Adrenal gland (tissue), 12 donors: Measurements from ENCODE around the gene DPPA4. TPM values are rescaled to one million over a fixed set of nuclear protein-coding genes. Genes with fewer than 3 reads are reported as not detected.
"Not testable (repeated sequence)": the region's sequence is repeated elsewhere in the genome, so short reads cannot be mapped to it uniquely, and the experiment has no call there.

Experiments used
- DNase-seq, 7 donors: peaks; one replicate each; pipeline ENCODE4 v3.0.0-alpha.2; 2019 to 2020
- H3K27ac ChIP-seq, 5 donors: fragments of 200-600 bp; sonication (generic) in 4 of 5; 1 replicate in 3 of 5; 2 replicates in 2 of 5; pipeline versions ENCODE4 v1.5.1 to v1.8.0; 2016 to 2020; ENCODE audit warnings: mild to moderate bottlenecking in 1 of 5
- H3K27me3 ChIP-seq: fragments of 200-600 bp; 2 replicates; pipeline ENCODE4 v1.8.0; 2021
- H3K36me3 ChIP-seq, 2 donors: fragments of 200-600 bp; replicated peaks in 1 of 2; 1 replicate in 1 of 2; 2 replicates in 1 of 2; pipeline versions ENCODE4 v1.5.1 to v1.8.0; 2018 to 2022
- H3K4me1 ChIP-seq, 2 donors: fragments of 200-600 bp; replicated peaks in 1 of 2; 1 replicate in 1 of 2; 2 replicates in 1 of 2; pipeline versions ENCODE4 v1.5.1 to v1.8.0; 2018 to 2021
- H3K4me3 ChIP-seq, 4 donors: fragments of 200-600 bp; sonication (generic) in 3 of 4; one replicate each; pipeline ENCODE4 v1.5.1; 2016 to 2018
- H3K9me3 ChIP-seq, 3 donors: fragments of 200-600 bp; sonication (generic) in 1 of 3; replicated peaks in 1 of 3; 1 replicate in 2 of 3; 2 replicates in 1 of 3; pipeline versions ENCODE4 v1.5.1 to v1.8.0; 2016 to 2021
- POLR2A ChIP-seq, 2 donors: fragments of 450-650 bp; IDR thresholded peaks; one replicate each; pipeline ENCODE4 v1.6.1; 2017; ENCODE audit warnings: antibody characterized with exemption in 2 of 2, mild to moderate bottlenecking in 2 of 2, moderate library complexity in 1 of 2
- WGBS, 4 donors: extraction: QIAGEN DNeasy Blood & Tissue Kit in 2 of 4; methylation state at CpG; one replicate each; pipeline versions ENCODE4 v1.1.5 to v1.1.7; 2013 to 2017; 5-methylcytosine and 5-hydroxymethylcytosine counted together
- intact Hi-C, 2 donors: fragments of 100-400 bp; cut with DNase I; formaldehyde crosslinking; loops; one replicate each; pipeline versions ENCODE4 v1.14.1 to v1.15.0; 2022 to 2023
- polyA plus RNA-seq, 3 donors: library from polyadenylated mRNA; stranded (reverse); fragments of 200-250 nt in 2 of 3; fragments of 350-450 nt in 1 of 3; fragmentation: Illumina TruSeq in 1 of 3; extraction: RNeasy Lipid Tissue Mini Kit (QIAGEN cat#74804) in 1 of 3; gene quantifications; one replicate each; pipeline ENCODE4 v1.2.3, GENCODE V29; 2013 to 2014
- total RNA-seq, 9 donors: library from RNA; depleted of rRNA in 4 of 9; stranded (reverse); fragments of >200 nt in 4 of 9; fragments of 120-200 nt in 1 of 9; fragmentation: NEBNext Ultra II Directional in 1 of 9; extraction: Animal tissue kit (Norgen Biotek cat#: 25700) in 1 of 9; gene quantifications; one replicate each; pipeline versions ENCODE4 v1.1.0 to v1.2.4, GENCODE V29; 2013 to 2023
- TF ChIP-seq, protein P1 (sequence below), 6 experiments: fragments of 450-650 bp in 4 of 6; fragments of 200-600 bp in 2 of 6; sonication (generic) in 1 of 6; IDR thresholded peaks; 1 replicate in 5 of 6; 2 replicates in 1 of 6; pipeline versions ENCODE4 v1.5.1 to v1.8.0; 2016 to 2021; ENCODE audit warnings: antibody characterized with exemption in 6 of 6, mild to moderate bottlenecking in 2 of 6, moderate library complexity in 1 of 6
- donor health status: healthy with polysubstance abuse.
- donor health status: Bipolar disorder and iron deficiency.
- donor health status: DM: yes; HTN: yes; CAD: no.
- donor health status: DM: no; HTN: no; CAD: no.
- donor health status: DM: no; HTN: no; CAD: no.
- donor health status: DM: yes; HTN: yes; CAD: no.

DPPA4 gene
- total and polyA plus RNA-seq, 12 donors: 0.16 to 5.3 (median 0.55) TPM; not detected in 5

DNA sequence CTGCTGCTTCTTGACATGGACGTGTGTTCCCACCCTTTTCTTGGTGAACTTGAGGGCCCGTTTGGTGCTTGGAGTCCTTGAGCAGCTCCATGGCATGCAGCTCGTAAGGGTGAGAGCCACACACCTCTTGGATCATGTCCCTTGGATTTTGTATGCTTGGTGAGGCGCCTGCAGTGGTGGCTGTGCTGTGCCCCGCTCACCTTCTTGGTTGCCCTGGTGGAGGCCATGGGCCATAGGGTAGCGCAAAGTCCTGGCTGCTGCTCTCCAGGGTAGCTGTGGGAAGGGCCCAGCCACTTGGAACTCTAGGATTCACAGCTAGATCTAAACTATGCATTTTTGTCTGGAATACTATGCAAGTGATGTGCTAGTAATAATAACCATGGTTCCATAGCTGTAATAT, 26.7 kb upstream of the DPPA4 start:
- no peaks in the 10 kb centered on the region for H3K36me3 ChIP-seq
- WGBS, 4 donors: 67 to 92% (median 83%) methylated on average over 4 to 6 of the region's 6 CpGs
- H3K27me3 ChIP-seq: no peaks in the 10 kb centered on the region
- H3K27ac ChIP-seq: no peak overlapping the region
- no peak overlapping the region for H3K4me3 ChIP-seq
- H3K4me1 ChIP-seq: no peaks in the 10 kb centered on the region
- no peak for DNase-seq
- TF ChIP-seq, protein P1, sequence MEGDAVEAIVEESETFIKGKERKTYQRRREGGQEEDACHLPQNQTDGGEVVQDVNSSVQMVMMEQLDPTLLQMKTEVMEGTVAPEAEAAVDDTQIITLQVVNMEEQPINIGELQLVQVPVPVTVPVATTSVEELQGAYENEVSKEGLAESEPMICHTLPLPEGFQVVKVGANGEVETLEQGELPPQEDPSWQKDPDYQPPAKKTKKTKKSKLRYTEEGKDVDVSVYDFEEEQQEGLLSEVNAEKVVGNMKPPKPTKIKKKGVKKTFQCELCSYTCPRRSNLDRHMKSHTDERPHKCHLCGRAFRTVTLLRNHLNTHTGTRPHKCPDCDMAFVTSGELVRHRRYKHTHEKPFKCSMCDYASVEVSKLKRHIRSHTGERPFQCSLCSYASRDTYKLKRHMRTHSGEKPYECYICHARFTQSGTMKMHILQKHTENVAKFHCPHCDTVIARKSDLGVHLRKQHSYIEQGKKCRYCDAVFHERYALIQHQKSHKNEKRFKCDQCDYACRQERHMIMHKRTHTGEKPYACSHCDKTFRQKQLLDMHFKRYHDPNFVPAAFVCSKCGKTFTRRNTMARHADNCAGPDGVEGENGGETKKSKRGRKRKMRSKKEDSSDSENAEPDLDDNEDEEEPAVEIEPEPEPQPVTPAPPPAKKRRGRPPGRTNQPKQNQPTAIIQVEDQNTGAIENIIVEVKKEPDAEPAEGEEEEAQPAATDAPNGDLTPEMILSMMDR (IDR thresholded peaks at IDR 0.05): no peak
- no peak for TF ChIP-seq POLR2A (IDR thresholded peaks at IDR 0.05)
- intact Hi-C loops: no loop called here
- H3K9me3 ChIP-seq: no peaks in the 10 kb centered on the region

DNA sequence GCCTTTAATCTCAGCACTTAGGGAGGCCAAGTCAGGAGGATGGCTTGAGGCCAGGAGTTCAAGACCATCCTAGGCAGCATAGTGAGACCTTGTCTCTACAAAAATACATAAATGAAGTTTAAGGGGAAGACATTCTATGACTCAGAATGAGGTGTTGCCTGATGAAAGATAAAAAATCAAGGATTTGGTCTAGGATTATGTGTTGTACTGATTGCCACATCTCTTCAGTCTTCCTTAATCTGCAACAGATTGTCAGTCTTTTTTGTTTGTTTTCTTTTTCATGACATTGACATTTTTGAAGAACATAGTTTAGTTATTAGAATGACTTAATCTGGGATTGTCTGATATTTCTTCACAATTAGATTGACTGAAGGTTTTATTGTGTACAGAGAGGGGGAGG, 26.3 kb upstream of the DPPA4 start:
- no peaks in the 10 kb centered on the region for H3K9me3 ChIP-seq
- H3K4me1 ChIP-seq: no peaks in the 10 kb centered on the region
- intact Hi-C loops: no loop called here

DNA sequence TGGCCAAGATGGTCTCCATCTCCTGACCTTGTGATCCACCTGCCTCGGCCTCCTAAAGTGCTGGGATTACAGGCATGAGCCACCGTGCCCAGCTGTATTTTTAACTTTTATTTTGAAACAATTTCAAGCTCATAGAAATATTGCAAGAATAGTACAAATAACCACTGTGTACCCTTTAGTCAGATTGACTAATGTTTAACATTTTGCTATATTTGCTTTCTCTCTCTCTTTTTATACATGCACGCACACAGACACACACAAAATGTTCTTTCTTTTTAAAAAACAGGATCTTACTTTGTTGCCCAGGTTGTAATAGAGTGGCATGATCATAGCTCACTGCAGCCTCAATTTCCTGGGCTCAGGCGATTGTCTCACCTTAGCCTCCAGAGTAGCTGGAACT, 25.5 kb upstream of the DPPA4 start:
- intact Hi-C loops: no loop called here
- Histone ChIP-seq H3K9me3 (no peaks in the 10 kb centered on the region), H3K36me3 (no peaks in the 10 kb centered on the region), H3K27me3 (no peaks in the 10 kb centered on the region), H3K4me3 (no peak overlapping the region), H3K27ac (no peak overlapping the region), H3K4me1 (no peaks in the 10 kb centered on the region)
- no peak for TF ChIP-seq POLR2A (IDR thresholded peaks at IDR 0.05)
- TF ChIP-seq, protein P1 (IDR thresholded peaks at IDR 0.05): no peak
- 84 to 87% (median 86%) methylated on average over 4 of the region's 4 CpGs for WGBS, 4 donors
- DNase-seq: no peak

More for the DNA sequence above, 26.3 kb upstream of the DPPA4 start:
- DNase-seq: no peak
- H3K36me3 ChIP-seq: no peaks in the 10 kb centered on the region
- H3K4me3 ChIP-seq: no peak overlapping the region
- TF ChIP-seq, protein P1 (IDR thresholded peaks at IDR 0.05): no peak
- no peak for TF ChIP-seq POLR2A (IDR thresholded peaks at IDR 0.05)
- H3K27ac ChIP-seq: no peak overlapping the region
- no peaks in the 10 kb centered on the region for H3K27me3 ChIP-seq

DNA sequence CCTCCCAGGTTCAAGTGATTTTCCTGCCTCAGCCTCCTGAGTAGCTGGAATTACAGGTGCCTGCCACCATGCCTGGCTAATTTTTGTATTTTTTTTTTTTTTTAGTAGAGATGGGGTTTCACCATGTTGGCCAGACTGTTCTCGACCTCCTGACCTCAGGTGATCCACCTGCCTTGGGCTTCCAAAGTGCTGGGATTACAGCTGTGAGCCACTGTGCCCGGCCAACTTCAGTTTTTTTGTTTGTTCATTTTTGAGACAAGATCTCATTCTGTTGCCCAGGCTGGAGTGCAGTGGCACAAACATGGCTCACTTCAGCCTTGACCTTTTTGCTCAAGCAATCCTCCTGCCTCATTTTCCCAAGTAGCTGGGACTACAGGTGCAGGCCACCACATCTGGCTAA, 21.5 kb upstream of the DPPA4 start:
- 68 to 83% (median 79%) methylated on average over 2 of the region's 2 CpGs for WGBS, 4 donors
- H3K27me3 ChIP-seq, H3K9me3 ChIP-seq, intact Hi-C loops, H3K4me1 ChIP-seq, H3K4me3 ChIP-seq, H3K36me3 ChIP-seq, DNase-seq, H3K27ac ChIP-seq: not testable (repeated sequence)

DNA sequence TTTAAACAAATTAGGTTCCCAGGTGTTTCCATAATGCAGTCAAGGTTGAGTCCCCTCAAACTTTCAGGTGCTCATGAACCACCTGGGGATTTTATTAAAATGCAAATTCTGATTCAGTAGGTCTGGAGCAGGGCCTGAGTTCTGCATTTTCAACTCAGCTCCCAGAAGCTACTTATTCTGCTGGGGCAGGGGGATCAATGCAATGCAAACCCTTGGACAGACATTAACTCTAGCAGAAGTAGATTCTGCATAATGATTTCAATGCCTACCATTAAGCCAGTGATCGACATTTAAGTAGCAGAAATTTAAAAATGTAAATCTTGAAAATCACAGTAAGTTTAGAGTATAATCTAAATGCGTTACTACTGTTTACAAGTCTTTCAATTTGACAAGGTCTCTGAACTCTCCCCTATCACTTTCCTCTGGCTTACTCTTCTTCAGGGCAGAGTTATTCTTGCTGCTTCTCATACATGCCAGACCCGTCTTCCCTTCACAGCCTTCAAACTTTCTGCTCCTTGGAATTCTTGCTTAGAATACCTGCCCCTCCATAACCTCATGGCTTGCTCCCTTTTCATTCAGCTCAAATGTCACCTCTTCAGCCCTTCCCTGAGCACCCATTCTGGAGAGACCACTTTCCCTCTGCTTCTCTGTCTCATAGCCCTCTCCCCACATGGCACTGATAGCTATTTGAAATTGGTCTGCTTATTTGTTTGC, 19.3 kb upstream of the DPPA4 start:
- whole genome bisulfite sequencing, 4 donors: 74 to 85% (median 77%) methylated on average over 3 of the region's 3 CpGs
- no peaks in the 10 kb centered on the region for H3K4me1 ChIP-seq
- H3K27ac ChIP-seq: no peak overlapping the region
- no peaks in the 10 kb centered on the region for H3K9me3 ChIP-seq
- TF ChIP-seq POLR2A (IDR thresholded peaks at IDR 0.05): no peak
- TF ChIP-seq, protein P1 (IDR thresholded peaks at IDR 0.05): no peak
- intact Hi-C loops: no loop called here
- no peak for DNase-seq
- no peaks in the 10 kb centered on the region for H3K27me3 ChIP-seq
- no peak overlapping the region for H3K4me3 ChIP-seq
- H3K36me3 ChIP-seq: no peaks in the 10 kb centered on the region
